NCI-H2196 treated with DMSO at 0.1 percent for 48 hours (cell line): ENCODE measurements around the gene NCL.

ENCODE experiments used
- DNase-seq: peaks from one replicate; lab custom pipeline; 2025; ENCODE audit not compliant: unreplicated experiment; lab: John Stamatoyannopoulos, UW

NCL gene, protein sequence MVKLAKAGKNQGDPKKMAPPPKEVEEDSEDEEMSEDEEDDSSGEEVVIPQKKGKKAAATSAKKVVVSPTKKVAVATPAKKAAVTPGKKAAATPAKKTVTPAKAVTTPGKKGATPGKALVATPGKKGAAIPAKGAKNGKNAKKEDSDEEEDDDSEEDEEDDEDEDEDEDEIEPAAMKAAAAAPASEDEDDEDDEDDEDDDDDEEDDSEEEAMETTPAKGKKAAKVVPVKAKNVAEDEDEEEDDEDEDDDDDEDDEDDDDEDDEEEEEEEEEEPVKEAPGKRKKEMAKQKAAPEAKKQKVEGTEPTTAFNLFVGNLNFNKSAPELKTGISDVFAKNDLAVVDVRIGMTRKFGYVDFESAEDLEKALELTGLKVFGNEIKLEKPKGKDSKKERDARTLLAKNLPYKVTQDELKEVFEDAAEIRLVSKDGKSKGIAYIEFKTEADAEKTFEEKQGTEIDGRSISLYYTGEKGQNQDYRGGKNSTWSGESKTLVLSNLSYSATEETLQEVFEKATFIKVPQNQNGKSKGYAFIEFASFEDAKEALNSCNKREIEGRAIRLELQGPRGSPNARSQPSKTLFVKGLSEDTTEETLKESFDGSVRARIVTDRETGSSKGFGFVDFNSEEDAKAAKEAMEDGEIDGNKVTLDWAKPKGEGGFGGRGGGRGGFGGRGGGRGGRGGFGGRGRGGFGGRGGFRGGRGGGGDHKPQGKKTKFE

DNA sequence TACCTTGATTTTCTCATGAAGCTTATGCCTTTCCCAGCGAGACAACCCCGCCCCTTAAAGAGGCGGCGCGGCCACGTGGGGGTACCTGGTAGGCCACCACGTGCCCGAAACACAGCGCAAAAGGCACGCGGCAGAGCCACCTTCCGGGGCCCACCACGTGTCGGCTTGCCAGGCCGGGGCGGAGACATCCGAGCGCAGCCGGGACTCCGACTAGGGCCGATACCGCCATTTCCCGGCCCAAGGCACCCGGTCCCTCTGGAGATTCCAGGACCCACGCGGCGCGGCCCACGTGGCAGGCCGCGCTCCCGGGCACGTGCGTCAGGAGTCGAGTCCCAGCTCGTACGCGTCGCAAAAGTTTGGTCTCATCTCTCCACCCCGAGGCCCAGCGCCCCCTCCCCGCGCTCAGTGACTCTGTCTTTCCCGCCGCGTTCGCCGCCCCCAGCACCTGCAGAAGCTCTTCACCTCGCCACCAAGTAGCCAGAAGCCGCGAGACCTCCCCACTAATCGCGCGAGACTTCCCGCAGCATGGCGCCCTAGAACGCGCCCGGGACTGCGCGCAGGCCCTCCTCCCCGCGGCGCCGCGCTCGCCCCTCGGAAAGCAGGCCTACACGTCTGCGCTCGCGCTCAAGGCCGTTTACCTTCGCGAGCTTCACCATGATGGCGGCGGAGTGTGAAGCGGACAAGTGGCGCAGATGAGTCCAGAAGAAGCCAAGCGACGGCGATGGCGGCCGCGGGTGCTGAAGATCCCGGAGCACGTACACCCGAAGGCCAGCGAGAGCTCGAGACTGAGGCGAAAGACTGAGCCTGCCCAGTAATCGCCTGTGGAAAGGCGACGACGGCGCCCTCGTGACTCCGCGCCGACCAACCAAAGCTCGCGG lies at the start of gene NCL:
Gene NCL (minus strand): TSS at position 787 of the 878 bp plus-strand sequence. CDS start 131 bp downstream, at position 656.
- peak; percentile 78 for DNase-seq

DNA sequence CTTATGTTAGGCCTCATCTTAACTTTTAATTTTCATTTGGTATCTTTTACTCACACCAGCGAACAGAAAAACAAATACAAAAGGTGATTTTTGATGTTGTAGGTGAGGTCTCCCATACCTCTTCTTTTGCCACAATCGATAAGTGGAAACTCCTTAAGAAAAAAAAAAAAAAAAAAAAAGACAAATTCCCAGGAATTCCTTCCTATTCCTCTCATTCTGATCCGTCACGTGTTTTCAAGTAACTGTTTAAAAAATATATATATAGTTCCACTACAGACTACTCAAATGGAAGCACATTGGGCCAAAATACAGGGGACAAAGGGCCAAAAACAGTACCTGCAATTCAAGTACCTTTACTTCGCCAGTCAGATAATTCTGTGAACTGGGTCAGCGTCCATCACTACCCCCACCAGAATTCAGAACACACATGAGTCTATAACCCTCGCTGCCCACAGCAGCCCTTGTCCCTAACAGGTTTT lies 49.5 kb upstream of the NCL start:
- DNase-seq: no peak

DNA sequence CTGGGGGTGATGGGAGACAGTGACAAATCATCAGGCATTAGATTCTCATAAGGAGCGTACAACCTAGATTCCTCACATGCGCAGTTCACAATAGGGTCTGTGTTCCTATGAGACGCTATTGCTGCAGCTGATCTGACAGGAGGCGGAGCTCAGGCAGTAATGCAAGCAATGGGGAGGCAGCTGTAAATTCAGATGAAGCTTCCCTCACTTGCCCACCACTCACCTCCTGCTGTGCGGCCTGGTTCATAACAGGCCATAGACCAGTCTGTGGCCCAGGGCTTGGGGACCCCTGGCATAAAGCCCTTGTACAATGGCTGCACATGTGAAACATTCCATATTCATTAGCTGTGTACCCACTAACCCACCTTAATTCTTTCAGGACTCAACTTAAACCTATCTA lies 47.9 kb upstream of the NCL start:
- DNase-seq: no peak

DNA sequence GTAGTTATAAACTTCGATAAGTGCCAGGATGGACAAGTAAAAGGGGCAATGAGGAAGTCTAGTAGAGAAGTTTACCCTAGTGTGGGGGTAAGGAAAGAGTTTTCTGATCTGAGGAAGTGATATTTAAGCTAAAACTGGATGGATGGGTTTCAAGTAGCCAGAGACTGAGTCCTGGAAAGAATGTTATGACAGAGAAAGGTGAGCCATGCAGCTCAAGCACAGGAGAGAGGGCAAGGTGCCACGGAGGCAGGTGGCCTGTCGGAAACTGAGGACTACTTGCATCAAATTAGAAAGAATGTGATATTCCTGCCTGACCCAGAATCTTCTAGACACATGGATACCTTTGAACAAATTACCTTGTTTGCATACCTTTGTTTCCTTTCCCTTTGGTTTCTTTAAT lies 39.5 kb upstream of the NCL start:
- DNase-seq: no peak

DNA sequence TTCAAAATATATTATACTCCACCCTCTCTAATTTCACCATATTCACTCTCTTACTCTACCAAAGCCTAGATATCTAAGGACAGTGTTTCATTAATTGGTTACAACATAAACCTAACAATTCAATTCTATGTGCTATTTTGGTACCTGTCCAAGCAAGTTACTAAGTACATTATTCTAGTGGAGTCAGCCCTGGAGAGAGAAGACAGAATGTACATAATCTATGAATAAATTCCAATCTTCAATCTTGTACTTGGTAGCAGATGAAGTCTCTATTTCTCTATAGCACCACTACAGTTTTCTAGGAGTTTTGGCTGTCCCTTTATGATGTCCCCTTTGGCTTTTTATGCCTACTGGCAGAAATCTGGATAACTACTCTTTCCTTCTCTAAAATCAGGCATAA lies 38.3 kb upstream of the NCL start:
- DNase-seq: no peak

DNA sequence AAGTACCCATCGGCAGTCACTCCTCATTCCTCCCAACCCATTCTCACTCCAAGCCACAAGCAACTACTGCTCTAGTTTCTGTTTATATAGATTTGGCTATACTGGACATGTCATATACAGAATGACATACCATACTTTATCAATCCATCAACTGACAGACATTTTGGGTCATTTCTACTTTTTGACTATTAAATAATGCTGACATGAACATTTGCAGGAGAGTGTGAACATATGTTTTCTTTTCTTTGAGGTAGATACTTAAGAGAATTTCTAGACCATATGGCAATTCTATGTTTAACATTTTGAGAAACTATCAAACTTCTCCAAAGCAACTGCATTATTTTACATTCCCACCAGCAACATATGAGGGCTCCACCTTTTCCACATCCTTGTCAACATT lies 33.4 kb upstream of the NCL start:
- DNase-seq: no peak

DNA sequence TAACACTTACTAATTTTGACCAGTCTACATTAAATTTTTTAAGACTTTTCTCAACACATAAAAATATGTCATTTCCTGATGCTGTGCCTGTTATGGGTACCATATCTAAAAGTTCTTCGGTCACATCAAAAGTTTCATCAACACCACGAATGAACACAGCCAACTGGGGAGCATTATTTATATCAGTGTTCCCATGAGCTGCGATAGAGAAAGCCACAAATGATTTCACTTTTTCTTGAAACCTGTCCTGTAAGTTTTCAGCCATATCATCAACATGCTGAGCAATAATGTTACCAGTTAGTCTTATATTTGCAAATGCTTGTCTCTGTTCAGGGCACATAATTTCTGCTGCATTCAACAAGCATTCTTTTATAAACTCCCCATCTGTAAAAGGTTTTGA lies 30.4 kb upstream of the NCL start:
- no peak for DNase-seq

DNA sequence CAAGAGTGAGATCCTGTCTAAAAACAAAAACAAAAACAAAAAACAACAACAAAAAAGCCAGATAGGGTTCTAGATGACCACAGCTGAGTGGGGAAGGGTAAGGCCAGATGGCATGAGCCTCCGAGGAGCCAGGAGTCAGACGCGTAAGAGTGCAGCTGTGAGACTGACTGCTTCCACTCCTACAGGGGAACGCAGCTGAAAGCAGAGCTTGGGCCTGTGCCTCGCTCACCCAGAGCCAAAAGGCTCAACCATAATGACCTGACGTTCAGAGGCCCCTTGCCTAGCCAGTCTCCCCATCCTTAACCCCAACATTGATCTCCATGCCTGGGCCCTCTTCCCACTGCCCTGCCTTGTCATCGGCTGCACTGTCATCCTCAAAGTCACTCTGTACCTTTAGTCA lies 26.5 kb upstream of the NCL start:
- no peak for DNase-seq

DNA sequence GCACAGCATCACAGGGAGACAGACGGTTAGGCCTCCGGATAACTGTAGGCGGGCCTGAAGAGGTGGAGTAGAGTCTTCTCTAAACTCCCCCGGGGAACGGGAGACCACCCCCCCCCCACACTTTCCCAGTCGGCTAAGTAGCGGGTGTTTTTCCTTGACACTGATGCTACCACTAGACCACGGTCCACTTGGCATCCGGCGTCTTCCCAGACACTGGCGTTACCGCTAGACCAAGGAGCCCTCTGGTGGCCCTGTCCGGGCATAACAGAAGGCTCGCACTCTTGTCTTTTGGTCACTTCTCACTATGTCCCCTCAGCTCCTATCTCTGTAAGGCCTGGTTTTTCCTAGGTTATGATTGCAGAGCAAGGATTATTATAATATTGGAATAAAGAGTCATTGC lies 25.7 kb upstream of the NCL start:
- DNase-seq: no peak

DNA sequence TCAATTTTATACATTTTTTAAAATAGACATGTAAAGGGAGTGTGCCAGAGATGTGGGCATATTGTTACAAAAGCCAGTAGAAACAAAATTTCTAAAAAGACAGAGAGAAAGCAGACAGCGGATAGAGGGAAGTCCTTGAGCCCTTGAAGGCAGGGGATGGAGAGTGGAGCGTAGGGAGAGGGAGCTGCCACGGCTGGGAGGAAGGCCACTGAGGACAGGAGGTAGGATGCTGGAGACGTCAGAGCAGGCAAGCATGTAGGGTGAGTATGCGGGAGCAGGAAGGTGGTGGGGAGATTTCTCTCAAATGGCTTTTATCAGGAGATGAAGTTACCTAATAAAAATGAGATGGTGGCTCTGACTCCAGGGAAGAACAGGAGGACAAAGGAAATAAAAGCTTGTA lies 24.0 kb upstream of the NCL start:
- no peak for DNase-seq

DNA sequence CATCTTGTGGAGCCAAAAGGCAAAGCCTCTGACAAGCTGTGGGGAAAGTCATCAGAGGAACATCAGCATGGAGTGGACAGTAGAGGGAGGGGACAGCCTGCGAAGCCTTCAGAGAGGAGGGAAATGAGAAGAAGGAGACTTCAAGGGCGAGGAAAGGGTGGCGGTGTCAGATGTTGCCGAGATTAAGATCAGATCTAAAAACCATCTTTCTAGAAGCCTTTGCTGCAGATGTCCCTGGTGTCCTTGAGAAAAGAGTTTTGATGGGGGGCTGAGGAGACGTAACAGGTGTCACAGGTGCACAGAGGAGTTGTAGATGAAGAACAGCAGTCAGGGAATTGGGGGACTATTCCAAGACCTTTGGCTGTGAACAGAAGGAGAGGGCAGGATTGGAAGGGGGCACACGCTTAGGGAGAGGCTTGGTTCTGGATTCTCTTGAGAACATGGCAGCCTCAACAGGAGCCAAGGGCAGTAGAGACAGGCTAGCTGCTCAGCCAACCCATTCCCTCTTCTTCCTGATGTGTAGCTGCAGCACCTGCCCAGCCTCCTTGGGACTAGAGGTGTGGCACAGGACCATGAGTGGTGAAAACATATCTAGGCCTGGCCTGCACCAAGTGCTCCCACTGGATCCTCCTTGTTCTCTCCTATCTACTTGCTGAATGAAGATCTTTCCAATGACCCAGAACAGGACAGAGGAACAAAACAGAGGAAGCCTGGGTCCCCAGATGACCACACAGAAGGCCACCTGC lies 22.7 kb upstream of the NCL start:
- DNase-seq: no peak

DNA sequence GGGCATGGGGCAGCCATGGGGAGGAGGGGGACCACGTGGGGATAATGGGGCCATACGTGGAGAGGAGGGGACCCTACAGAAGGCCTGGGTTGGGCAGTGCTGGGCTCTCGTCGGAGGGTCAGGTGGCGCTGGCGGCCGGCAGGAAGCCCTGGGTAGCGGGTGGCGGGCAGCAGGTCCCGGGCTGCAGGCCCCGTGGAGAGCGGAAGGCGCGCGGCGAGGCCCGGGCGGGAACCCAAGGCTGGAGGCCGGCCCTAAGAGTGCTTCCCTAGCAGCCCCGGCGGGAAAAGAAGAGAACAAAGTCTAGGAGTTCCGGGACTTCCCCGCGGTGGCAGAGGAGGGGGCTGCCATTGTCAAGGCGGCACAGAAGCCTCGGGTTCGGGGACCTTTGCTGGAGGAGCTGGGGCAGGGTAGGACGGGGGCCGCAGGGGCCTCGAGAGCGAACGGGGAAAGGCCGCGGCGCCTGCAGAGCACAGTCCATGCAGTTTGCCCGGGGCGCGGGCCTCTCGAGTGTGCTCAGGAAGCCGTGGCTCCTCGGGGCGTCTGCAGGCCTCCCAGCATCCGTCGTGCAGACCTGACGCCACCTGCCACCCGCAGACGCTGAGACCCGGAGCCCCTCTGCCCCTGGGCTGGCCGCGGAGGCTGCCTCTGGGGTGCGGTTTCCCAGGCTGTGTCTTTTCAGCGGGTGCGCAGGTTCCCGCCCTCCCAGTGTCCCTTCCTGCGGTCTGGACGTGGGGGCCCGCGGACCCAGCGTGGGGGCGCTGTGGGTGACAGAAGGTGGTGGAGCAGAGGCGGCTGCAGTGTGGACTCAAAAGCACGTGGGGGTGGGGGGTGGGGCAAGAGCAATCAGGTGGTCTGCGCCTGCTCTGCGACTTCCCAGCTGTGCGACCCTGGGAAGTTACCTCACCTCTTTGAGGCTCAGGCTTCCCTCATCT lies 19.4 kb upstream of the NCL start:
- no peak for DNase-seq

DNA sequence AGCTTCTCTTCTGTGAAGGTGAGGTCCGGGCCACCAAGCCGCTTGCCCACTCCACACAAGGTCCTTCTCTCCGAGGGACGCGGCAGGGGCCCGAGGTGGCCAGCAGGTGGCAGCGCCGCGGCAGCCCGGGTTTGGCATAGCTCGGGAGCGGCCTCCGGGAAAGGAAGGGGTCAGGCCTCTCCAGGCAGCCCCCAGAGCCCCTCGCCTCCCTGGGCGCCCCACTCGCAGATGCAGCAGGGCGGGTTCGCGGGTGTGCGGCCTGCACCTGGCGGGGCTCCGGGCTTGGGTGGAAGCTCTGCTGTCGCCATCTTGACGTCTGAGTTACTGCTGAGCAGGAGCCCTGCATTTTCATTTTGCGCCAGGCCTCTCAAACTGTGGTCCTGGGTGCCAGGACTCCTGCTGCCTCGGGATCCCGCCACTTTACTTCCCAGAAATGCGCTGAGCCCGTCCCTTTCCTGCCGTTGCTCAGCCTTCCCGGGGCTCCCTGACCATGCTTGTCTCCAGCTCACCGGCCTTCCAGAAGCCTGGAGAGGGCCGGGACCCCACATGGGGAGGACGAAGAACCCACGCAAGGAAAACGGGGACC lies 18.6 kb upstream of the NCL start:
- no peak for DNase-seq

DNA sequence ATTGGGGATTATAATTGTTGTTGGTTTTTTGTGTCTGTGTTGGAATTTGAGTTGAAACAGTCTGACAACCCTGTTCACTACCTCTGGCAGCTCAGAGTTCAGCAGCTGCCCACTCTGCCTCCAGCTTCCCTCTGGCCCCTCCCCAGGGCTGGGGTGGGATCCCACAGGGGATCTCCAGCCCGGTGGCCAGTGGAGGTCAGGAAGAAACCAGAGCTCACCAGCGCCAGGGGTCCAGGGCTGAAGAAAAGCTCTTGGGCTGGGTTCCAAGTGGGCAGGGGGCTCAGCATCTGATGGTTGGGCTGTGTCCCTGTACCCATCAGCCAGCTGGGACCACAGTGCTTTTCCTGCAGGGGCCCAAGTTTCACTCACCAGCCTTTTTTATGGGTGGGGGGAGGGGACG lies 16.5 kb upstream of the NCL start:
- DNase-seq: no peak

DNA sequence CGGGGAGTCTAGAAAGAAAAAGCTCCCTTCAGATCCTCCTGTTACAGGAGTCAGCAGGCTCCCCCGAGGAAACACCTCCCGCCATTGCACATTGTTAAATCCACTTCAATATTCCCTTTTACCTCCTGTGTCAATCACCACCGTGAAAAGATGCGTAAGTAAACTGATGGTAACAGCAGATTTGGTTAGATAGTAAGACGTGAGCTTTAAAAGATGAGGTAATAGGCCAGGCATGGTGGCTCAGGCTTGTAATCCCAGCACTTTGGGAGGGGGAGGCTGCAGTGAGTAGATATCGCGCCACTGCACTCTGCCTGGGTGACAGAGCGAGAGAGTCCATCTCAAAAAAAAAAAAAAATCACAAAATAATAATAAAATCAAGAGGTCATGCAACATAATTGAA lies 15.2 kb upstream of the NCL start:
- DNase-seq: no peak

DNA sequence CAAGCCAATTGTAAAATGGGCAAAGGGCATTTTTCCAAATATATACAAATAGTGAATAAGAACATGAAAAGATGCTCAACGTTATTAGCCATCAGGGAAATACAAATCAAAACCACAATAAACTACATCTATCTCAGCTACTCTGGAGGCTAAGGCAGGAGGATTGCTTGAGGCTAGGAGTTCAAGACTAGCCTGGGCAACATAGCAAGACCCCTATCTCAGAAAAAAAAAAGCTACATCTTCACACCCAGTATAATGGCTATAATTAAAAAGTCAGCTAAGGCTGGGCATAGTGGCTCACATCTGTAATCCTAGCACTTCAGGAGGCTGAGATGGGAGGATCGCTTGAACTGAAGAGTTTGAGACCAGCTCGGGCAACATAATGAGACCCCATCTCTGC lies 12.6 kb upstream of the NCL start:
- no peak for DNase-seq

DNA sequence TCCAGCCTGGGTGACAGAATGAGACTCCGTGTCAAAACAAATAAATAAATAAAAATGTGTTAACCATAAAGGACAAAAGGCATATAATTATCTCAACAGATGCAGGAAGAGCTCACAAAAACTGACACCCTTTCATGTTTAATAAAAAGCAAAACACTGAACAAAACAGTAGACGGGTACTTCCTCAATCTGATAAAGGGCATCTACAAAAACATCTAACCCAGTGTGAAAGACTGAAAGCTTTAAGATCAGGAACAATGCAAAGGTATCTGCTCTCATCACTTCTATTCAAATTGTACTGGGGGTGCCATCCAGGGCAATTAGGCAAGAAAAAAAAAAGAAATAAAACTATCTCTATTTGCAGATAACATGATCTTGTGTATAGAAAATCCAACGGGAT lies 11.7 kb upstream of the NCL start:
- DNase-seq: no peak

DNA sequence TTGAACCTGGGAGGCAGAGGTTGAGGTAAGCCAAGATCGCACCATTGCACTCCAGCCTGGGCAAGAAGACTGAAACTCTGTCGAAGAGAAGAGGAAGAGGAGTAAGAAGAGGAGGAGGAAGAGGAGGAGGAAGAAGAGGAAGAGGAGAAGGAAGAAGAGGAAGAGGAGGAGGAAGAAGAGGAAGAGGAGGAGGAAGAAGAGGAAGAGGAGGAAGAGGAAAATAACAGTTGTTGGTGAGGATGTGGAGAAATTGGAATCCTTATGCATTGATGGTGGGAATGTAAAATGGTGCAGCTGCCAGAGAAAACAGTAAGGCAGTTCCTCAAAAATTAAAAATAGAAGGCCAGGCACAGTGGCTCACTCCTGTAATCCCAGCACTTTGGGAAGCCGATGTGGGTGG lies 8.5 kb upstream of the NCL start:
- no peak for DNase-seq

DNA sequence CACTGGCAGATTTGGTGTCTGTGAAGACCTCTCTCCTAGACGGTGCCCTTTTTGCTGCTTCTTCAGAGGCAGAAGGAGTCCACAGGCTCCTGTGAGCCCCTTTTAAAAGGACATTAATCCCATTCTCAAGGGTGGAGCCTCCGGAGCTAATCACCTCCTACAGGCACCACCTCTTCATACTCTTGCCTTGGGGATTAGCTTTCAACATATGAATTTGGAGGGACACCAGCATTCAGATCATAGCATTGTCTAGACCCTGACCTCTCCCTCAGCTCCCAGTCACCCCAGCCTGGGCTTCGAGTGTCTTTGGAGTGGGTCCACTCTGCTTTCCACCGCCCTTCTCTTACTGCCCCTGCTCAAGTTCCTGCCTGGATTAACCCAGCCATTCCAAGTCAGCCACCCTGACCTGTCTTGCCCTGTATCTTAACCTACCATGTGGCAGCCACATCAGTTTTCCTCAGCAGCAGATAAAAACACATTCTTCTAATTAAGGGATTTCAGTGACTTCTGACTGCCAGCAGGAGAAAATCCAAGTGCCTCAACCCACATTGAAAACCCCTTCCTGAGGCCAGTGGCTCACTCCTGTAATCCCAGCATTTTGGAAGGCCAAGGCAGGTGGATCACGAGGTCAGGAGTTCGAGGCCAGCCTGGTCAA lies 6.1 kb upstream of the NCL start:
- DNase-seq: no peak
